SK-N-SH (cell line): ENCODE measurements around the gene TBC1D9B. TPM values are rescaled to one million over a fixed set of nuclear protein-coding genes. Genes with fewer than 3 reads are reported as not detected.

Experiments
- CHD2 ChIP-seq: fragments of 150-350 bp; IDR thresholded peaks from 2 replicates; pipeline ENCODE4 v1.6.1; 2018; ENCODE audit warnings: low read length; ENCODE audit not compliant: partially characterized antibody
- CTCF ChIP-seq: fragments of 200-600 bp; sonication (generic); IDR thresholded peaks from 2 replicates; pipeline ENCODE4 v1.6.1; 2017; ENCODE audit warnings: antibody characterized with exemption, mild to moderate bottlenecking, moderate library complexity
- EP300 ChIP-seq, 2 experiments: IDR thresholded peaks; 2 replicates each; pipeline versions ENCODE4 v1.4.0 to v1.6.1; 2012; ENCODE audit warnings: borderline replicate concordance in 1 of 2, low read depth in 1 of 2, low read length in 1 of 2
- FOSL2 ChIP-seq: IDR thresholded peaks from 2 replicates; pipeline ENCODE4 v1.4.0; 2012; ENCODE audit warnings: low read depth, mild to moderate bottlenecking, moderate library complexity, borderline replicate concordance
- JUND ChIP-seq: IDR thresholded peaks from 2 replicates; pipeline ENCODE4 v1.4.0; 2012
- PBX3 ChIP-seq: IDR thresholded peaks from 2 replicates; pipeline ENCODE4; 2012
- POLR2AphosphoS5 ChIP-seq: IDR thresholded peaks from 2 replicates; pipeline ENCODE4 v1.6.1; 2012; ENCODE audit warnings: low read depth, low read length
- RAD21 ChIP-seq: IDR thresholded peaks from 2 replicates; pipeline ENCODE4 v1.6.1; 2012; ENCODE audit warnings: mild to moderate bottlenecking, low read length
- RCOR1 ChIP-seq: fragments of 150-350 bp; IDR thresholded peaks from 2 replicates; pipeline ENCODE4 v1.6.1; 2017; ENCODE audit warnings: antibody characterized with exemption, low read length
- REST ChIP-seq: IDR thresholded peaks from 2 replicates; pipeline ENCODE4 v1.6.1; 2012; ENCODE audit warnings: mild to moderate bottlenecking, low read depth, low read length, moderate library complexity
- RXRA ChIP-seq: IDR thresholded peaks from 2 replicates; pipeline ENCODE4 v1.4.0; 2012; ENCODE audit warnings: low read depth, mild to moderate bottlenecking, borderline replicate concordance
- SIN3A ChIP-seq: IDR thresholded peaks from 2 replicates; pipeline ENCODE4 v1.6.1; 2012; ENCODE audit warnings: low read depth, mild to moderate bottlenecking, low read length, moderate library complexity, borderline replicate concordance
- SMC3 ChIP-seq: IDR thresholded peaks from 2 replicates; pipeline ENCODE4 v1.6.1; 2012; ENCODE audit warnings: low read depth, low read length, improper control_type of control experiment
- TCF12 ChIP-seq: IDR thresholded peaks from 2 replicates; pipeline ENCODE4 v1.4.0; 2012
- USF1 ChIP-seq: IDR thresholded peaks from 2 replicates; pipeline ENCODE4 v1.4.0; 2012; ENCODE audit warnings: low read depth, borderline replicate concordance
- USF2 ChIP-seq: fragments of 150-350 bp; IDR thresholded peaks from 2 replicates; pipeline ENCODE4 v1.6.1; 2017; ENCODE audit warnings: antibody characterized with exemption, low read length, low read depth, borderline replicate concordance
- ZBTB33 ChIP-seq: IDR thresholded peaks from 2 replicates; pipeline ENCODE4 v1.4.0; 2012; ENCODE audit warnings: low read depth, borderline replicate concordance
- polyA plus RNA-seq, 3 experiments: library from polyadenylated mRNA; depleted of rRNA; stranded (reverse); fragments of >200 nt; gene quantifications; 2 replicates each; pipeline ENCODE4 v1.2.3, GENCODE V29; 2012

The TBC1D9B gene
- polyA plus RNA-seq, 1 of the 3 experiments (the other 2 are of a cell fraction) = 75.6 TPM

- TF ChIP-seq CTCF (no peak), USF1 (no peak), REST (no peak), RCOR1 (no peak), TCF12 (peak; percentile 22; the same call in 1 of the 2 replicates), JUND (no peak), RXRA (no peak), SIN3A (0 out of 2 replicates have a peak, but pooled peaks have one; percentile 73), SMC3 (no peak), RAD21 (no peak), FOSL2 (peak; percentile 43; the same call in 1 of the 2 replicates), ZBTB33 (no peak), PBX3 (peak; percentile 45; the same call in 1 of the 2 replicates), USF2 (no peak), POLR2AphosphoS5 (peak; percentile 99), CHD2 (peak; percentile 69), EP300 (IDR thresholded peaks at IDR 0.05; ENCODE audit: borderline replicate concordance in 1 of 2, low read depth in 1 of 2, low read length in 1 of 2) (peak in 1 of 2 experiments; percentile 33; a peak in 1 of 4 replicates)
- TF ChIP-seq, all 33 proteins: peak for 11
Observed at GRCh38 chr5:179820483-179821297, 87.0 kb downstream of the TBC1D9B start, which contains the start of gene SQSTM1 (continued).
